Posterior vena cava (tissue), 2 donors: ENCODE results near the gene SH3BP4. TPM values are rescaled to one million over a fixed set of nuclear protein-coding genes. Genes with fewer than 3 reads are reported as not detected.

Experiments
- DNase-seq: peaks from one replicate; pipeline ENCODE4 v3.0.0-alpha.2; 2020; ENCODE audit warnings: low spot score
- intact Hi-C, 2 donors: fragments of 100-400 bp; cut with DNase I; formaldehyde crosslinking; loops; one replicate each; pipeline versions ENCODE4 v1.14.1 to v1.14.2; 2022 to 2023
- total RNA-seq, 2 donors: library from RNA; stranded (reverse); fragmentation: NEBNext Ultra II Directional; extraction: Animal tissue kit (Norgen Biotek cat#: 25700); gene quantifications; one replicate each; pipeline ENCODE4 v1.2.1, GENCODE V29; 2021
- donor health status: DM: yes; HTN: yes; CAD: no.
- donor health status: DM: yes; HTN: yes; CAD: no.

Gene SH3BP4
- total RNA-seq, 2 donors from 2014 or later, result 17.5 to 19.2 TPM

DNA sequence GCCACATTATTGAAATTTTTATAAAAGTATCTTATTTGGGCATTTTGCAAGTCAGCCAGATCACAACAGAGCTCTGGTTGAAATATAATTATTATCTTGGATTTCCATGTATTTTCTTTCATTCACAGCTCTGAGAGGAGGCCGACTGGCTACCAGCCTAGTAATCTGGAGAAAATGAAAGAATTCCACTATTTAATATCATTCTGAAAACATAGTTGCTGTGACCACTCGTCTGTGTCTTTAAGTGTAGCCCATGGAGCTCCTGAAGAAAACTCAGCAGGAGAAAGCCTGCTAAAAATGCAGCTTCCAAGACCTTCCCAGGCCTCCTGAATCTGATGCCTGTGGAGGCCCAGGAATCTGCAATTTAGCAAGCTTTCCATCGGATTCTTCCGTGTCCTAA lies 114.7 kb downstream of the SH3BP4 start:
- no peak for DNase-seq
- intact Hi-C loops, result no loop called here

DNA sequence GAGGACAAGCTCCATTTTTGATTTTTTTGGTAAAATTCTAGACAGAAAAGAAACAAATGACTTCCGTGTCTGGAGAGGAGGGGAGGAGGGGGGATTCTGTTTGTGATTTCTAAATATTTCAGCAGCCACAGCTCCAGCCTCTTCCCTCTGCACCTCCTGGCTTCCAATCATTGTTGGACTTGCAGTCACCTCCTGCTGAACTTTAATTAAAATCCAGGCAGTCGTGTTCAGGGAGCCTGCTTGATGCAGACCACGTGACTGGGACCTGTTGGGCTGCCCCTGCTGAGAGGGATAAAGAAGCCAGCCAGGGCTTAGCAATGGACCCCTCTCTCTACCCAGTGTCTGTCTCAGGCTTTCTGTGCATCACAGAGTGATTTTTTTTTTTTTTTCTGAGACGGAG lies 115.1 kb downstream of the SH3BP4 start:
- no peak for DNase-seq
- intact Hi-C loops, result loop anchor here in 1 of 2 donors (1.0 kb wide), 1 partner anchor 28 kb away; no protein-coding TSS in a partner anchor

DNA sequence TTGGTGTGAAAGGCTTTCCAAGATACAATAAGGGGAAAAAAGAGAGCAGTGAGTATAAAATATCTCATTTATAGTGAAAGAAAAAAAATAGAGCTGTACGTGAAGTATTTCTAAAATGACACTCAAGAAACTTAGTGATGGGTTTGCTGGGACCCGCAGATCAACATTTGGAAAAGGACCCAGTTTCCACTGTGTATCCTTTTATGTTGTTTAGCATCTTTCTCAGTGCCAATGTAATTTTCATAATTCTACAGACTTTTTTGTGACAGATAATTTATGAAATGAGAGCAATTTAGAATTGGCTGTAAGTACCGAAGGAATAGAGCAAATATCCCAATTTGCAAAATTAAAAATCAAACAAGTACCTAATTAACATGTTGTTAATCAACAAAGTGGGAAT lies 116.9 kb downstream of the SH3BP4 start:
- no peak for DNase-seq
- intact Hi-C loops, result no loop called here

DNA sequence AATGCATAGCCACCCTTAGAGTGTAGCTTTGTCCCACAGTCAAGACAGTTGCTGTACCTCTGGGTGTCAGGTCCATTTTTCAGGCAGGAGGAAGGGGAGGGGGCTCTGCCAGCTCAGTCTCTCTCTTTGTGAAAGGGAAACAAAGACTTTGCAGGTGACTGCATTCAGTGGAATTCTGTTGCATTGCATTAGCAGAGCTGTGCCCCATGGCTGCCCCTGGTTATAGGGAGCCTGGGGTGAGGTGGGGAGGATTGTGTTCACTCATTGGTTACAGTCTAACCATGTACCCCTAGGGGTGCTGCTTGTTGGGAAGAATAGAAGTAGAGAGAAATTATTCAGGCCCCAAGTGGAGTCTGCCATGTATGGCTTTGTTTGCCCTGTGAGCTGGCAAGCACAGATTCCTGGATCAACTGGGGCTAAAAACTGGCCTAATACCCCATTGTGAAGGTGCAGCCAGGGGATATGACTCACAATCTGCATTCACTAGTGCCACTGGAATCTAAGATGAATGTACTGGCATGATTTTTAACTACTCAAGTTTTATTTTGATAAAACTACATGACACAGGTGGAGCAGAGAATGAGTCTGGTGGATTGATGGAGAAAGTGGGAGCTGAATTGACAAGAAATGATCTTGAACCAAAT lies 118.4 kb downstream of the SH3BP4 start:
- intact Hi-C loops, result no loop called here
- no peak for DNase-seq

DNA sequence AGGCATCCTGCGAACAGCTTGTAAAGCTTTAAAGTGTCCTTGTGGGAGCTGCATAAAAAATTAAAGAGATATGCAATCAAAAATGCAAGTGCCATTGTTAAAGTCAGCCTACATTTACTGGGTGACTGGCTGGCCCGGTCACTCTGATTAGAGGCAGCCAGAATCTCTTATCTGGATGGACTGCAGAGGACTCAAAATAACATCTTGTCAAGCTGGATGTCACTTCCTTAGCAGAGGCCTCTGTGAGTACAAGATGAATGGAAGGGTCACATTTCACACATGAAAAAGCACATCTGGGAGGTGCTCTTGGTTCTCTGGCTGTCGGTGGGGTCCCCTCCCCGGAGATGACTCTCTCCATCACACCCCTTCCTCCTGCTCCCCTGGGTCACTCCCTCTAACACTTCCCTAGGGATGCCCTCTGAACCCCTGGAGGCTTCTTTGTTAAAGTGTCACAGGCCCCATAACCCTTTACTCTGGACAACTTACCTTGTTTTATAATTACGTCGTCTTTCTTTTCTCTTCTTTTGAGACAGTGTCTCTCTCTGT lies 122.1 kb downstream of the SH3BP4 start:
- intact Hi-C loops, result no loop called here
- DNase-seq, result no peak

DNA sequence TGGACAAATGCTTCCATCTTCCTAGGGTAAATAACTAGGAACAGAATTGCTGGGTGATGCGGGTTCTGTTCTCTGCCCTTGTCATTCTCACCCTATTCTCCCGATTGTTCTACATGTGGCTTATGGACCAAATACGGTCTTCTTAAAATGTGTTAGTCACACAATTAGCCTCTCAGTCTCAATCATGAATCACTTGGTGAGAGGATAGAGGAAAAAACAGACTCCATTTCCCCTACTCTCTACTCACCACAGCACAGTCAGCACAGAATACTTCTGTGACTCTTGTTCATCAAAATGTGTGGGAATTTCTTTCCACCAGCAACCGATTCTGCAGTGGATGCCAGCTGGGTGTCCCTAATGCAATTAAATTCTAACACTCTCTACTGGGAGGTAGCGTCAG lies 125.2 kb downstream of the SH3BP4 start:
- DNase-seq, result no peak
- intact Hi-C loops, result no loop called here

DNA sequence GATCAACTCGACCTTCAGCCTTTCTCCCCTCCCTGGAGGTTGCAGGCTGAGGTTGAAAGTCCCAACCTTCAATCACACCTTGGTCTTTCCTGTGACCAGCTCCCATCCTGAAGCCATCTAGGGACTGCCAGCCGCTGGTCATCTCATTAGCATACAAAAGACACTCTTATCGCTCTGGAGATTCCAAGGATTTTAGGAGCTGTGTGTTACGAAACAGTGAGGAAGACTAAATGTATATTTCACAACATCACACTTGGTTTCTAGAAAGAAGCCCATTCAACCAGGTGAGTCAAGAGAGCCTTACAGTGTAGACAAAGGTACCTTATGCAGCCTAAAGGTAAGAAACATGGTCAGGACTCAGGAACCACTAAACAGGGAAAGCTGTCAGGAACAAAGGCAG lies 126.4 kb downstream of the SH3BP4 start:
- intact Hi-C loops, result no loop called here
- DNase-seq, result no peak

DNA sequence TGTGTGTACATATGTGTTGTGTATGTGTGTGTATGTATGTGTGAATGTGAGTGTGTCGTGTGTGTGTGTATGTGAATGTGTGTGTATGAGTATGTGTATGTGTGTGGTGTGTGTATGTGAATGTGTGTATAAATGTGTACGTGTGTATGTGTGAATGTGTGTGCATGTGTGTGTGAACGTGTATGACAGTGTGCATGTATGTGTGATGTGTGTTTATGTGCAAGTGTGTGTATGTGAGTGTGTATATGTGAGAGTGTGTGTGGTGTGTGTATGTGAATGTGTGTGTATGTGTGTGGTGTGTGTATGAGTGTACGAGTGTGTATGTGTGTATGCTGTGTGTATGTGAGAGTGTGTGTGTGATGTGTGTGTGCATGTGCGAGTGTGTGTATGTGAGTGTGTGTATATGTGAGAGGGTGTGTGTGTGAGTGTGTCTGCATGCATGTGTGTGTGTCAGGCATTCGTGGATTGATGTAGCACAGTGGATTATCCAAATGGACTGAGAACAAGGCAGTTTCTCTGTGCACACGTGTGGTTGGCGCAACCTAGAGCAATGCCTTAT lies 127.2 kb downstream of the SH3BP4 start:
- no peak for DNase-seq
- intact Hi-C loops, result no loop called here

DNA sequence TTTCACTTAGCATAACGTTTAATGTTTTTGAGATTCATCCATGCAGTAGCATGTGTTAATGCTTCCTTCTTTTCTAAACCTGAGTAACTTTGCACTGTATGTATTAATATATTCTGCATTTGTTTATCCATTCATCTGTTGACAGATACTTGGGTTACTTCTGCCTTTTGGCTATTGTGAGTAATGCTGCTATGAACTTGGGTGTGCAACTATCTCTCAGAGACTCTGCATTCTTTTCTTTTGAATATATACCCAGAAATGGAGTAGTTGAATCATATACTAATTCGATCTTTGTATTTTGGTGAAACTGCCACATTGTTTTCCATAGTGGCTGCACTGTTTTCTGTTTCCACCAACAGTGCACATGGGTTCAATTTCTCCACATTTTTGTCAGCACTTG lies 128.3 kb downstream of the SH3BP4 start:
- DNase-seq, result no peak
- intact Hi-C loops, result no loop called here

DNA sequence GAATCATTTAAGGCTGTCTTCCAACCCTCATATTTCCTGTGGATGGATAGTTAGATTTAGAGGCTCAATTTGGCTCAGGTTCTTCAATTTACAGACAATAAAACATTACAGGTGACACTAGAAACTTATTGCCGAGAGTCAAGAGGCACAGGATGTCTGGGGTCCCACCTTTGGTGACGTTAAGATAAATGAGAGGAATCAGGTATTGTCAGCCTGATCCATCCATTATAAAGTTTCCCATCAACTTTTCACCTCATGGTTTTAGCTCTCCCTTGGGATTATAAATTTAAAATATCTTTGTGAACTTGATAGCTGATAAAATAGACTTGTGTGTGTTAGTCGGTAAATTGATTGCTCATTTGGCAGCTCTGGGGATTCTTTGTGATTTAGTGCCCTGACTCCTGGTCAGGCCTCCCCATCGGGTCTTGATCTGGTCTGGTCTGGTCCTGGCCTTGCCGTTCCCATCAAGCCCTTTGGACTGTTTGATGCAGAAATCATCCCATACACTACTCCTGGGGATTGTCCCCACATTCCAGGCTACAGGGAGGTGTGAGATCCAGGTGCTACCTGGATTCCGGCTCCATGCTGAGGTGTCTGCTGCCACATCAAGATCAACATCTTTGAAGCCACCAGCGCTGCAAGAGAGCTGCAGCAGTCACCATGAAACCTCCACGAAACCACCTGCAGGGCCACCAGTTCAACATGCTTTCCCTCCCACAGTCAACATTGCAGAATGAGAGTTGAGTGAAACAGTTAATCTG lies 130.9 kb downstream of the SH3BP4 start:
- DNase-seq, result no peak
- intact Hi-C loops, result no loop called here

DNA sequence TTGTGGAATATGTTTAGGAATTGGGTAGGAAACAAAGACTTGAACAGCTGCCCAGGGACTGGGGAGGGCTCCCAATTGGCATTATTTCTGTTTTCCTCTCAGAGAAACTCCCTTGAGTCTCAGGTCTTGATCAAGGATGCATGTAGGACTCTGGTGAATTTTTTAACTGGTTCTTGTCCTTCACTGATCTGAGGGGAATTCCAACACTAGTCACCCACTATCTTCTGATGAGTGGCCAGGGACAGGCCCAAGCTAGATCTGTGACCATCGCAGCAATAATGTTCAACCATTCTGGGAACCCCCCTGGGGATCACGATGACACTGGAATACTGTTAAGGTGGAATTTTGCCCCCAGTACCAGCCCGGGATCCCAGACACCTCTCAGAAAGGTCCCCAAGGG lies 132.0 kb downstream of the SH3BP4 start:
- no peak for DNase-seq
- intact Hi-C loops, result no loop called here

DNA sequence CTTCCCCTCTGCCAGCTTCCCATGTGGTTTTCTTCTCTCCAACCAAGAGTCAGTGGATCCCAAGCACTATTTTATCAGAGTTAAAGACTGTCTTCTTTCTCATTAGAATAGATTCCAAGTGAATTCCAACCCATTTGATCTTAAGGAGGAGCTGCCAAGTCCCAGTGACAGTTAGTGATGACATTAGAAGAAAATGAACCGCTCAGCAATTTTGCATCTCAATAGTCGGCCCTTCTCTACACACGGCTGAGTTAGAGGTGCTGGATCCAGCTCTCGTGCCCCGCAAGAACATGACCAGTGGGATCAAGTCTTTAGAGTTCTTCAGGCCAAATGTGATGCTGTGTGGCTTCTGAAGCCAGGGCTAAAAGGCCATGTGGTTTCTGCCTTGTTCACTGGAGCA lies 132.6 kb downstream of the SH3BP4 start:
- DNase-seq, result no peak
- intact Hi-C loops, result no loop called here

DNA sequence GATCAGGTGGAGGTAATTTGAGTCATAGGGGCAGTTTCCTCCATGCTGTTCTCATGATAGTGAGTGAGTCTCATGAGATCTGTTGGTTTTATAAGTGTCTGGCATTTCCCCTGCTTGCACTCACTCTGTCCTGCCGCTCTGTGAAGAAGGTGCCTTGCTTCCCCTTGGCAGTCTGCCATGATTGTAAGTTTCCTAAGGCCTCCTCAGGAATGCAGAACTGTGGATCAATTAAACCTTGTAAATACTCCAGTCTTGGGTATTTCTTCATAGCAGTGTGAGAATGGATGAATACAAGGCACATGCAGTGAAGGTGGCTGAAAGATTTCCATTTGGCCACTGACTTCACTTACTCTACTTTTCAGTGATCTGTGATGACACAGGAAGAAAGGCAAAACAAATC lies 133.7 kb downstream of the SH3BP4 start:
- no peak for DNase-seq
- intact Hi-C loops, result no loop called here

DNA sequence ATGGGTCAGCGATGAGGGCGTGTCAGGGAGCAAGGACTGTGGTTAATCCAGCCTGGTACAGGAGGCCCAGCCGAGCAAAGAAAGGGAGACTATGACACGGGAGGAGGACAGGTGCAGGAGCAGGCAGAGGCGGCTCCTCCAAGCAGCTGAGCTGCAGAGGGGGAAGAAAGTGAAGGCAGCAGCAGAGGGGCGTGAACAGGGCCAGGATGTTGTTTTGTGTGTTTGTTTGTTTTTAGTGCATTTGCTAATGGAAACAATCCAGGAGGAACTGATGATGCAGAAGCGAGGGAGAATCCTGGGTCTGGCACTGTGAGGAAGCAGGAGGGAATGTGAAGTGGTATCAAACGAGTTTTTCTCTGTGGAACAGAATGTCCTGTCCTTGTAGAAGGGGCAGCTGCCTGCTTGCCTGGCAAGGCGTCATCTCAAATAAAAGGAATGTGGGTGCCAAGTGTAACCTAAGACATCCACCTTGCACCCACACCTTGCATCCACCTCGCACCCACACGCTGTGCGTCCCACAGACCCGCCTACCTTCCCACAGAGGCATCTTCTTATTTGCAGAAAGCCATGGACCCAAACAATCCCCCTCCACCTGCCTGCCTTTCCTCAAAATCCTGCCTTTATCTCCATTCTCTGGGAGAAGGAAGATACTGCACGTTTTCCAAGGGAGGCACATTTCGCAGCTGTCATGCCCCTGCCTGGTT lies 134.8 kb downstream of the SH3BP4 start:
- DNase-seq, result no peak
- intact Hi-C loops, result no loop called here

DNA sequence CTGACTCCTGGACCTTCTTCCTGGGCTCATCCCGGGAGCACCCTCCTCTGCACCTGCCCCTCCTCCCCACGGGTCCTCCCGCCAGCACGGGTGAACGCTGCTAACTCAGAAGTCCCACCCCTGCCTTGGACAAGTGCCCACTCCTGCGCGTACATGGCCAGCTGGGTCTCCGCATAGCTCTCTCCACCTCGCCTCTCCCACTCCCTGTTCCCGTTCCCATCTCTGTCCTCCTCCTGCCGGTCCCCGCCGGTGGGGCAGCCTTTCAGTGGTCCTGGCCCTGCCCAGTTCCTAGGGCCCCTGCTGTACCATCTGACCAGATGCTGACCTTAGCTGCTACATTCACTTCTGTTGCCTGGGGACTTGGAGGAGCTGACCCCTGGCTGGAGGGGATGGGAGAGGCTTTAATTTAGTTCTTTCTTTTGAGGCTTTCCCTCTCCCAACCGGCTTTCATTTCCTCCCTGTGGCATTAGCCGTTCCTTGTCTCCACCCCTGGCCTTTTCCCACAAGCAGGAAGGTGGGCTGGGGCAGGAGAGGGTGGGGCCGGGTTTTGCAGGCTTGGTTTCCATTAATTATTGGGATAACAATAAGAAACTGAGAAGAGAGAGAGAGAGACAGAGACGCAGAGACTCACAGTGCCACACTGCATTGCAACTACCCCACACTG lies 136.1 kb downstream of the SH3BP4 start:
- peak; percentile 83 for DNase-seq
- intact Hi-C loops, result no loop called here

DNA sequence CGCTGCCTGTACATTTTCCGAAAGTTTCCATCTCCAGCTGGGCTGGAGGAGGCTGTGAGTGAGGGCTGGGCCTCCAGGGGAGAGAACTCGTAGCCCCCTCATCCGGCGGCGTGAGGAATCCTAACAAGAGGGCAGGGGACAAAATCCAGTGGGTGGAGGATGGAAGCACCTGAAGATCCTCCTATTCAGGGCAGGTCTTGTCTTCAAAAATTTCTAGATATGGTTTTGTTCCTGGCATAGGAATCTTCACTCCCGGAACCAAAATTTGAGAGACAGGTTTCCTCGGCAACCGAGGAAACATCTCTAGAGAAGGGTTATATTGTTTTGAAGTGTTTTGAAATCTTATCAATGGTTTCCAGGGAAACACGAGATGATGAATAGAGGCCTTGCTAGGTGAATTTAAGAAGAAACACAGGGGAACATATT lies 136.7 kb downstream of the SH3BP4 start:
- intact Hi-C loops, result no loop called here

DNA sequence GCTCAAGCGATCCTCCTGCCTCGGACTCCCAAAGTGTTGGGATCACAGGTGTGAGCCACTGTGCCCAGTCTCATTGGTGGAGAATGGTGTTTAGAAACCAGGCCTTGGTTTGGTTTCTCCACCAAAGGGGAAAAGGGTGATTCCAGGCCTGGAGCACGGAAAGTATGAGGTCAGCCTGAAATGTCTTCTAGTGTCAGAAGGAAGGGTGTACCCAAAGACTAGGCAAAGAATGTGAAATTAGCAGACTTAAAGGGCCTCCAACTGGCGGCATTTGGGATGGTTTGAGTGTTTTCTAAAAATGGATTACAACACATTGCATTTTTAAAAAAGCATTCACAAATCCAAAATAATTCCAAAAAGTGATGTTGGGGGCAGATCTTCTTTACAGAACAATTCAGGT lies 139.6 kb downstream of the SH3BP4 start:
- intact Hi-C loops, result no loop called here

More for the DNA sequence above, 136.7 kb downstream of the SH3BP4 start:
- no peak for DNase-seq

DNA sequence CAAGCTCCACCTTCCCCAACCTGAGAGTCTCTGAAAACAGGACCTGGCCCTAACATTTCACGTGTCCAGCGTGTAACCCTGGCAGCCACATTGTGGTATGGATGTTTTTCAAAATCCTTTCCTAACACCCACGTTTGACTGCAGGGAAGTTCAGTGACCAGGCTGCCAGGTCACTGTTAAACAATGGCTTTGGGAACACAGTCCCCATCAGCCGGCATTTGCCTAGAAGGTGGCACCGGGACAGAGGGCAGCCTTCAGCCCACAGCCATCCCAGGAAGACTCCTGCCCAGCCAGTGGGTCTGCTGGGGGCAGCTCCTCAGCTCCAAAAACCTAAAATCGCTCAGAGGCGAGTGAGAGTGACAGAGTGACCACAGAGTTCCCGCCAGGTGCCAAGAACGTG lies 140.2 kb downstream of the SH3BP4 start:
- intact Hi-C loops, result no loop called here
- DNase-seq, result peak; percentile 66

More for the DNA sequence above, 139.6 kb downstream of the SH3BP4 start:
- no peak for DNase-seq

DNA sequence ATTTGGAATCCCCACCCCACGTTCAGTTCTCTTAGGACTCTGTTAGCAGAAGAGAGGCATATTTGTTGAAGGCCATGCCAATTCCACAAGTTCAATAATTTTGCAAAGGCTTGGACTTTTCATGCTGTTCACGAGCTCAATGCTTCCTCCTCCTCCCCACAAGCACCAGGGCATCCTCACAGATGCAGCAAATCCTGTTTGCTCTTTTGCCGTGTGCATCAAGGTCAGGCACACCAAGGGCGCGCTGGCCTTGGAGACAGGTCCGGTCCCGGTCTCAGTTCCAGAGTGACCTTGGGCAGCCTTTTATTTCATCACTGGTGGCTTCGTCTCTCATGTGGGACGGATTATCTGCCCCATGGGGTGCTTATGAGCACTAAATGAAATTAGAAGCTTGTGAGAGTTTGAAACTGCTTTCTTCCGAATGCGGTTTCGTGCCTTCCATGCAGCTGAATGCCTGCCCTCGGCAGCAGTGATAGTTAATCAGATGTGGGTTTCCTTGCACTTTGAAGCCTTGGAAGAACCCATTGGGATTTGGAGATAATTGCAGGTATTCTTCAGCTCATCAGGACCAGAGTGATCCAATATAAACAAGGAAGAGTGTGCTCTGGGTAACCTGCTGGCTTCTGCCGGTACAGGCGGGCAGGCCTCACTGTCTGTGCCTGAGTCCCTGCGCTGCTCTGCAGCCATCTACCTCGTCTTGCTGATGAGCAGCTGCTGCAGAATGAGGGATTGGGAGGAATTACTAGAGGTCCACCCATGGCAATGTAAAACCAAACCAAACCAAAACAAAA lies 140.8 kb downstream of the SH3BP4 start:
- DNase-seq, result no peak
- intact Hi-C loops, result no loop called here
